Epithelial cell of proximal tubule (primary cell): Measurements from ENCODE around the gene RBM38. TPM values are rescaled to one million over a fixed set of nuclear protein-coding genes. Genes with fewer than 3 reads are reported as not detected.
"Not testable (repeated sequence)": the region's sequence is repeated elsewhere in the genome, so short reads cannot be mapped to it uniquely, and the experiment has no call there.

Experiments used
- DNase-seq: peaks from one replicate; pipeline ENCODE4 v3.0.0-alpha.2; 2011; ENCODE audit warnings: low read depth
- H3K4me3 ChIP-seq: 2 replicates; pipeline ENCODE4 v1.5.1; 2011; ENCODE audit warnings: low read depth, mild to moderate bottlenecking, low read length
- CTCF ChIP-seq: conservative IDR thresholded peaks from 2 replicates; pipeline ENCODE4 v1.5.1; 2012; ENCODE audit warnings: low read depth, mild to moderate bottlenecking, low read length
- total RNA-seq: library from RNA; depleted of rRNA; stranded (reverse); fragments of >200 nt; gene quantifications from 2 replicates; pipeline ENCODE4 v1.2.3, GENCODE V29; 2015

RBM38 gene
- total RNA-seq, 1 donor from 2014 or later, result 36.8 TPM

GRCh38 chr20:57429159-57429496 is 37.9 kb downstream of the RBM38 start:
- no peak for DNase-seq
- no peak overlapping the region for H3K4me3 ChIP-seq
- TF ChIP-seq CTCF, result no peak

GRCh38 chr20:57429580-57430200 is 38.5 kb downstream of the RBM38 start:
- no peak for DNase-seq
- TF ChIP-seq CTCF, result no peak
- no peak overlapping the region for H3K4me3 ChIP-seq

DNA sequence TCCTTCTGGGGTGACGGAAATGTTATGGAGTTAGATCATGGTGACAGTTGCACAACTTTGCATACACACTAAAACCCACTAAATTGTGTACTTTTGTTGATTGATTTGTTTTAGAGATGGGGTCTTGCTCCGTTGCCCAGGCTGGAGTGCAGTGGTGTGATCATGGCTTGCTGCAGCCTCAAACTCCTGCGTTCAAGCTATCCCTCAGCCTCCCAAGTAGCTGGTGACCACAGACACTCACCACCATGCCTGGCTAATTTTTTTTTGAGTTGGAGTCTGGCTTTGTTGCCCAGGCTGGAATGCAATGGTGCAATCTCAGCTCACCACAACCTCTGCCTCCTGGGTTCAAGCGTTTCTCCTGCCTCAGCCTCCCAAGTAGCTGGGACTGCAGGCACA is 39.0 kb downstream of the RBM38 start:
- DNase-seq, H3K4me3 ChIP-seq: not testable (repeated sequence)

DNA sequence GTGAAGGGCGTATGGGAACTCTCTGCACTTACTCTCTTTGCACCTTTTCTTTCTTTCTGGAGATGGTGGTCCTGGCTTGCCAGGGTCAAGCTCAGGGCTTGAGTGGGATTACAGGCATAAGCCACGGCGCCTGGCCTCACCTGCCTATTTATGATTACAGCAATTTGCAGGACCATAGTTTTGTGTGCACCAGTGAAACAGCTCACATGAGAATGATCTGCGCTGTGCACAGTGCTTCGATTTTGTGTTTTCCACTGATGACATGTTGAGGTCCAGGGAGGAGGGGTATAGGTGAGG is 40.3 kb downstream of the RBM38 start:
- no peak for DNase-seq
- no peak overlapping the region for H3K4me3 ChIP-seq
- no peak for TF ChIP-seq CTCF

DNA sequence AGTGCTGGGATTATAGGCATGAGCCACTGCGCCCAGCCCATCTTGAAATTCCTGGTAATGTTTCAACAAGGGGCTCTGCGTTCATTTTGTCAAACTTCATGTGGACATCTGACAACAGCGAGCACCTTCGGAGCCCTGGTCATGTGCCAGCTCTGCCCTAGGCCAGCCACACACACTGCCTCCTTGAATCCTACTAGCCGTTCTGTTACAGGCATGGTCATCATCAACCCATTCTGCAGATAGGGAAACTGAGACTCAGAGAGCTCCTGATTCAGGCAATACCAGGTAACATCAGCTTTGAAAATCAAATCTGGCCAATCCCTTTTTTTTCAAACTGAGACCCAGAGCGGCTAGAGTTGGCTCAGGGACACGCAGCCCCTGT is 41.3 kb downstream of the RBM38 start:
- H3K4me3 ChIP-seq, result no peak overlapping the region
- no peak for DNase-seq
- TF ChIP-seq CTCF, result no peak

DNA sequence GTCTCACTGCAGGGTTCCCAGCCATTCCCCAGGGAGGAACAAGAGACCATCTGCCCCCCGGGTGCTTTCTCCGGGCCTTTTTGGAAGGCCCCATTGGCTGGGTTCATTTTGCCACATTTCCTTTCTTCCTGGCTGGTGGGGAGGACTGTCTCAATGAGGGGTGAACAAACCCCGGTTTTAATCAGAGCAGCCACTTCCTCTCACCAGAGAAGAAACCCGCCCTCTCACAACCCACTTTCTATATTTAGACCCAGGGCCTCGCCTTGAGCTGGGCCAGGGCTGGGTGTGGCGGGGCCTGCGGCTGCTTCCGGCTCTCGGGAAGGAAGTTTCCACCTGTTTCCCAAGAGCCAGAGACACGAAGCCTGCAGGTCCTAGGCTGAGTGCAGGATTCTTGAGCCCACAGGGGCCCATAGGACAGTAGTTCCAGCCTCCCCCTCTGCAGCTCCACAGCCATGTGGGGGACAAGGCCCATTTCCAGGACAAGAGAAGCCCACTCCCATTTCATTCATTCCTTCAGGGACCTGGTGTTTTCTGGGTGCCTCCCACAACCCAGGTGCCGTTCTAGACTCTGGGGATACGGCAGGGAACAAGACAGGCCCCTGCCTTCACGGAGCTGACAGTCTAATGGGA is 41.8 kb downstream of the RBM38 start:
- H3K4me3 ChIP-seq, result no peak overlapping the region
- no peak for DNase-seq
- TF ChIP-seq CTCF, result no peak

DNA sequence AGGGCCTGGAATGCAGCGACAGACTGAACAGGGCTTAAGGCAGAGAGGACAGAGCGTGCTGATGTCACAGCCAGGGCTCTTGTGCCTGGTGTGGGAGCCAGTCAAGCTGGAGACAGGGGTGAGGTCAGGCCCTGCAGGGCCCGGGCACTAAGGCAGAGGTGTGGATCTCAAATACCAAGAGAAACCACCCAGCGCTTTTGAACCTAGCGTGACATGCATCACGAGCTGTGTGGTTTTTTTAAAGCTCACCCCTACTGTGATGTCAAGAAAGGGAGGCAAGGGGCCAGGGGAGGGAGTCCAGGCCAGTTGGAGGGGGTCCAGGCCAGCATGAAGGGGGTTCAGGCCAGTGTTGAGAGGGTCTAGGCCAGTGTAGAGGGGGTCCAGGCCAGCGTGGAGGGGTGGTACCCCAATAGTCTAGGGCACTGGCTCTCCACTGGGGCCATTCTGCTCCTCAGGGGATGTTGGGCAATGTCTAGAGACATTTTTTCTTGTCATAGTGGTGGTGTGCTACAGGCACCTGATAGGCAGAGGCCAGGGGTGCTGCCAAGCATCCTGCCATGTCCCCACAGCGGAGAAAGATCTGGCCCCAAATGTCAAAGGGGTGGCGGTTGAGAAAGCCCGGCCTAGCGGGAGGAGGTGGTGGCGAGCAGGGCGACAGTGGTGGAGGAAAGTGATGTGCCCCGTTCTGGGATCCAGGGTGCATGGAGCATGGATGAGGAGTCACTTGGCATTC is 42.6 kb downstream of the RBM38 start:
- no peak overlapping the region for H3K4me3 ChIP-seq
- TF ChIP-seq CTCF, result no peak
- DNase-seq, result no peak
